Activated naive CD8-positive, alpha-beta T cell treated with anti-CD3 and anti-CD28 coated beads for 36 hours (primary cell): ENCODE measurements around the gene CAPN8. TPM values are rescaled to one million over a fixed set of nuclear protein-coding genes. Genes with fewer than 3 reads are reported as not detected.

Source experiments
- DNase-seq: peaks from one replicate; pipeline ENCODE4 v3.0.0; 2021
- H3K27ac Mint-ChIP-seq: one replicate; pipeline ENCODE4 v1.8.0; 2022; ENCODE audit warnings: mild to moderate bottlenecking, moderate library complexity, mixed read lengths
- H3K27me3 Mint-ChIP-seq: one replicate; pipeline ENCODE4 v1.8.0; 2022; ENCODE audit warnings: mild to moderate bottlenecking, mixed read lengths
- H3K36me3 Mint-ChIP-seq: one replicate; pipeline ENCODE4 v1.8.0; 2021; ENCODE audit warnings: mild to moderate bottlenecking, mixed read lengths
- H3K4me1 Mint-ChIP-seq: one replicate; pipeline ENCODE4 v1.8.0; 2021; ENCODE audit warnings: mixed read lengths
- H3K4me3 Mint-ChIP-seq: one replicate; pipeline ENCODE4 v1.8.0; 2022; ENCODE audit warnings: mild to moderate bottlenecking, moderate library complexity, mixed read lengths
- H3K9me3 Mint-ChIP-seq: one replicate; pipeline ENCODE4 v1.8.0; 2022; ENCODE audit warnings: mixed read lengths
- total RNA-seq, 2 experiments: library from RNA; stranded (reverse); gene quantifications; one replicate each; pipeline ENCODE4 v1.2.3, GENCODE V29; 2021

CAPN8 gene
- total RNA-seq: not detected

- H3K27ac Mint-ChIP-seq: no peak within 1 kb of the TSS
- H3K4me3 Mint-ChIP-seq: no peak within 1 kb of the TSS
- no peaks in the 10 kb centered on the region for H3K36me3 Mint-ChIP-seq
- no peak for DNase-seq
- no peaks in the 10 kb centered on the region for H3K4me1 Mint-ChIP-seq
- H3K27me3 Mint-ChIP-seq: peaks cover 18% of the 10 kb centered on the region
- H3K9me3 Mint-ChIP-seq: no peaks in the 10 kb centered on the region
These were observed at the start of gene CAPN8 for GRCh38 chr1:223665592-223666312. Gene CAPN8 (minus strand): TSS chr1:223665701. CDS start chr1:223665646, 55 bp downstream.

- H3K4me1 Mint-ChIP-seq: peaks cover 55% of the 10 kb centered on the region
- H3K27me3 Mint-ChIP-seq: no peaks in the 10 kb centered on the region
- H3K36me3 Mint-ChIP-seq: peaks cover 7% of the 10 kb centered on the region
- no peaks in the 10 kb centered on the region for H3K9me3 Mint-ChIP-seq
- DNase-seq: no peak
- no peak overlapping the region for H3K4me3 Mint-ChIP-seq
- peak overlapping the region; percentile 49 for H3K27ac Mint-ChIP-seq
These were observed 49.5 kb upstream of the CAPN8 start for GRCh38 chr1:223714849-223715603.

DNA sequence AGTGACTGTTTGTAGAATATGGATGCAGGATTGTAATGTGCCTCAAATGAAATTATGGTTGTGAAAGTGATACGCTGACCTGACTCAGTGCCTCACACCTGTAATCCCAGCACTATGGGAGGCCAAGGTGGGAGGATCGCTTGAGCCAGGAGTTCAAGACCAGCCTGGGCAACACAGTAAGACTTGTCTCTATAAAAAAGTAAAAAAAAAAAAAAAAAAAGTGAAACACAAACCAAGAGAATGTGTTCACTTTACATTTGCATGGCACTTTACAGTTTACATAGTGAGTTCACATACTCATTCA is 48.9 kb upstream of the CAPN8 start:
- Mint-ChIP-seq H3K27me3 (no peaks in the 10 kb centered on the region), H3K27ac (peak overlapping the region; percentile 68), H3K9me3 (no peaks in the 10 kb centered on the region), H3K36me3 (peaks cover 4% of the 10 kb centered on the region), H3K4me3 (peak overlapping the region; percentile 81), H3K4me1 (peaks cover 55% of the 10 kb centered on the region)
- no peak for DNase-seq

- H3K9me3 Mint-ChIP-seq: no peaks in the 10 kb centered on the region
- H3K4me3 Mint-ChIP-seq: peak overlapping the region; percentile 81
- peaks cover 55% of the 10 kb centered on the region for H3K4me1 Mint-ChIP-seq
- H3K27me3 Mint-ChIP-seq: peaks cover 1% of the 10 kb centered on the region
- H3K36me3 Mint-ChIP-seq: peaks cover 4% of the 10 kb centered on the region
- DNase-seq: no peak
- H3K27ac Mint-ChIP-seq: peak overlapping the region; percentile 68
These were observed 48.3 kb upstream of the CAPN8 start for GRCh38 chr1:223713546-223714420.

GRCh38 chr1:223712850-223713474 is 47.5 kb upstream of the CAPN8 start:
- H3K27ac Mint-ChIP-seq: peak overlapping the region; percentile 68
- peaks cover 4% of the 10 kb centered on the region for H3K36me3 Mint-ChIP-seq
- DNase-seq: peak; percentile 59
- no peaks in the 10 kb centered on the region for H3K9me3 Mint-ChIP-seq
- peak overlapping the region; percentile 81 for H3K4me3 Mint-ChIP-seq
- H3K27me3 Mint-ChIP-seq: peaks cover 5% of the 10 kb centered on the region
- H3K4me1 Mint-ChIP-seq: peaks cover 49% of the 10 kb centered on the region

DNA sequence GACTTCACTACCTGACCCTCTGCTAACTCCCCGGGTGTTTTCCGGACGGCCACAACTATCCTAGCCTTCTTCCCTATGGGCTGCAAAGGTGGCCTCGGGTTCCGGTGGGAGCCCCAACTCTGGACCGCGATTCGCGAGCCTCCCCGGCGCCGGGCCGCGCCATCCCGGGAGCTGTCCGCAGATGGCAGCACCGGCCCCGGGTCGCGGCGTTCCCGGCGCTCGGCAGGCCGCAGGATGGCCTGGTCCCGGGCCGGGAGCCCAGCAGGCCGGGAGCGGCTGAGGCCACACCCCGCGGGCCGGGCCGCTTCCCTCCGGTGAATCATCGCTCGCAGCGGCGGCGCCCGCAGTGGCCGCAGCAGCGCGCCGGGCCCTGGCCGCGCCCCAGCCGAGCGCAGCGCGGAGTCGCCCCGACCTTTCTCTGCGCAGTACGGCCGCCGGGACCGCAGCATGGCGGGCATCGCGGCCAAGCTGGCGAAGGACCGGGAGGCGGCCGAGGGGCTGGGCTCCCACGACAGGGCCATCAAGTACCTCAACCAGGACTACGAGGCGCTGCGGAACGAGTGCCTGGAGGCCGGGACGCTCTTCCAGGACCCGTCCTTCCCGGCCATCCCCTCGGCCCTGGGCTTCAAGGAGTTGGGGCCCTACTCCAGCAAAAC is 46.8 kb upstream of the CAPN8 start, which contains the start of gene CAPN2:
Gene CAPN2, plus strand, starts transcription at position 346 of the 656 bp plus-strand sequence. Its CDS starts 102 bp downstream, at position 448.
- Mint-ChIP-seq H3K9me3 (no peaks in the 10 kb centered on the region), H3K36me3 (peaks cover 3% of the 10 kb centered on the region), H3K27ac (peak within 1 kb of the TSS; percentile 68), H3K4me1 (peaks cover 44% of the 10 kb centered on the region), H3K4me3 (peak within 1 kb of the TSS; percentile 81), H3K27me3 (peaks cover 5% of the 10 kb centered on the region)
- peak; percentile 71 for DNase-seq

DNA sequence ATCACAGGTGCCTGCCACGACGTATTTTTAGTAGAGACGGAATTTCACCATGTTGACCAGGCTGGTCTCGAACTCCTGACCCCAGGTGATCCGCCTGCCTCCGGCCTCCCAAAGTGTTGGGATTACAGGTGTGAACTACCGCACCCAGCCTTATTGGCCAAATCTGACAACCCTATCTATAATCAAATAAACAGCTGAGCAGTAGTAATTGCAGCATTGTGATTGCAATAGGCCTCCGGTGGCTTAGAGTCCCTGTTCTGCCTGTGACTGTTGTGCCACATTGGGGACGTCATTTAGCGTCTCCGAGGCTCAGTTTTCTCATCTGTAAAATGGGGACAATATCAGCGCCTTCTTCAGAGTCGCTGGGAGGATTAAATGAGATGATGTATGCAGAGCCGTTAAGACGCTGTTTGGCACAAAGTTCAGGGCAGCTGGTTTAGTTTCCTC is 46.3 kb upstream of the CAPN8 start:
- Mint-ChIP-seq H3K9me3 (no peaks in the 10 kb centered on the region), H3K36me3 (no peaks in the 10 kb centered on the region), H3K4me1 (peaks cover 38% of the 10 kb centered on the region), H3K4me3 (peak overlapping the region; percentile 47), H3K27ac (no peak overlapping the region), H3K27me3 (peaks cover 5% of the 10 kb centered on the region)
- no peak for DNase-seq

GRCh38 chr1:223711173-223711572 is 45.7 kb upstream of the CAPN8 start:
- no peak overlapping the region for H3K27ac Mint-ChIP-seq
- DNase-seq: no peak
- H3K4me1 Mint-ChIP-seq: peaks cover 32% of the 10 kb centered on the region
- no peak overlapping the region for H3K4me3 Mint-ChIP-seq
- H3K36me3 Mint-ChIP-seq: no peaks in the 10 kb centered on the region
- H3K9me3 Mint-ChIP-seq: no peaks in the 10 kb centered on the region
- H3K27me3 Mint-ChIP-seq: peaks cover 5% of the 10 kb centered on the region

DNA sequence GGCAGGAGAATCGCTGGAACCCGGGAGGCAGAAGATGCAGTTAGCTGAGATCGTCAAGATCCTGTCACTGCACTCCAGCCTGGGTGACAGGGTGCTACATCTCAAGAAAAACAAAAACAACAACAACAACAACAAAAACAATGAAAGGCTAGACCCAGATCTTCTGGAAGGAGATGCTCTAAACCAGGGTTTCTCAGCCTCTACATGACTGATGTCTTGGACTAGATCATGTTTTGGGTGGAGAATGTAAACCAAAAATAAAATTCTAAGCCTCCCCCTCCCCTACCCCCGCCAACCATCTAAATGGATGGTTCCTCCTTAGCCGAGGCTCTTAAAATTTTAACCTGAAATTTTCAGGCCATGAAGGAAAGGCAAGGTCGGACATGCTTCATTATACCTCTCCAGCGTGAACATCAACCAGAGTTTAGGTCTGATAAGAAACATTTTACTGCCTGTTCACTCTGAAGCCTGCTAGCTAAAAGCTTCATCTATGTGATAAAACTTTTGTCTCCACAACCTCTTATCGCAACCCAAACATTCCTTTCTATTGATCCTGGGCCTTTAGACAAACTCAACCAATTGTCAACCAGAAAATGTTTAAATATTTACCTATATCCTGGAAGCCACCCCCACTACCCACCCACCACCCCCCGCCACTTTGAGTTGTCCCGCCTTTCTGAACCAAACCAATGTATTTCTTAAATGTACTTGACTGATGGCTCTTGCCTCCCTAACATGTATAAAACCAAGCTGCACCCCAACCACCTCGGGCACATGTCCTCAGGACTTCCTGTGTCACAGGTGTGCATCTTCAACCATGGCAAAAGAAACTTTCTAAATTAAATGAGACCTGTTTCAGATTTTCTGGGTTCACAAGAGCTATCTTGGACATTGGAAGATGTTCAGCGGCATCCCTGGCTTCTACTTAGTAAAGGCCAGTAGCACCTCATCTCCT is 45.0 kb upstream of the CAPN8 start:
- Mint-ChIP-seq H3K27me3 (peaks cover 5% of the 10 kb centered on the region), H3K4me3 (no peak overlapping the region), H3K36me3 (no peaks in the 10 kb centered on the region), H3K4me1 (peaks cover 26% of the 10 kb centered on the region), H3K27ac (no peak overlapping the region), H3K9me3 (no peaks in the 10 kb centered on the region)
- DNase-seq: no peak

GRCh38 chr1:223709598-223709997 is 44.1 kb upstream of the CAPN8 start:
- H3K36me3 Mint-ChIP-seq: no peaks in the 10 kb centered on the region
- peaks cover 5% of the 10 kb centered on the region for H3K27me3 Mint-ChIP-seq
- H3K4me3 Mint-ChIP-seq: no peak overlapping the region
- H3K27ac Mint-ChIP-seq: no peak overlapping the region
- no peak for DNase-seq
- H3K4me1 Mint-ChIP-seq: peaks cover 17% of the 10 kb centered on the region
- no peaks in the 10 kb centered on the region for H3K9me3 Mint-ChIP-seq

- H3K27ac Mint-ChIP-seq: no peak overlapping the region
- H3K4me1 Mint-ChIP-seq: peaks cover 11% of the 10 kb centered on the region
- no peak overlapping the region for H3K4me3 Mint-ChIP-seq
- no peak for DNase-seq
- peaks cover 5% of the 10 kb centered on the region for H3K27me3 Mint-ChIP-seq
- H3K36me3 Mint-ChIP-seq: no peaks in the 10 kb centered on the region
- no peaks in the 10 kb centered on the region for H3K9me3 Mint-ChIP-seq
These were observed 43.3 kb upstream of the CAPN8 start for GRCh38 chr1:223708651-223709268.

- Mint-ChIP-seq H3K4me3 (no peak overlapping the region), H3K27me3 (peaks cover 5% of the 10 kb centered on the region), H3K27ac (no peak overlapping the region), H3K36me3 (no peaks in the 10 kb centered on the region), H3K9me3 (no peaks in the 10 kb centered on the region), H3K4me1 (peaks cover 10% of the 10 kb centered on the region)
- DNase-seq: no peak
These were observed 42.5 kb upstream of the CAPN8 start for GRCh38 chr1:223708001-223708359.
